Right ventricle myocardium inferior (tissue), 1 donor: Measurements from ENCODE around the gene TRAPPC12. TPM values are rescaled to one million over a fixed set of nuclear protein-coding genes. Genes with fewer than 3 reads are reported as not detected.
A peak's percentile ranks its signal among the peaks of the same experiment; 100 is the strongest.

Source experiments
- ATAC-seq: fragments of 200-7000 bp; cut with Tn5 transposase; one replicate; pipeline ENCODE4 v1.9.1; 2020; ENCODE audit warnings: mild to moderate bottlenecking, moderate library complexity
- DNase-seq: peaks from one replicate; pipeline ENCODE4 v3.0.0; 2021; ENCODE audit errors: missing footprints
- intact Hi-C: fragments of 100-400 bp; cut with DNase I; formaldehyde crosslinking; loops from one replicate; pipeline ENCODE4 v1.11.0; 2022
- total RNA-seq: library from RNA; stranded (reverse); fragmentation: NEBNext Ultra II Directional; extraction: Animal tissue kit (Norgen Biotek cat#: 25700); gene quantifications from one replicate; pipeline ENCODE4 v1.2.1, GENCODE V29; 2021
- donor health status: DM: no; HTN: yes; CAD: no; lungs with severe emphysema.

TRAPPC12 gene
- total RNA-seq, 1 donor from 2014 or later, result 110 TPM

- intact Hi-C loops, result loop anchor here (2.0 to 10.0 kb wide), 3 partner anchors 35 to 457 kb away; partner anchors contain the start of genes EIPR1 and TRAPPC12
- no peak for DNase-seq
- peak; percentile 91 for ATAC-seq
Observed at GRCh38 chr2:3459185-3460015, 79.9 kb downstream of the TRAPPC12 start.

GRCh38 chr2:3460156-3460555 is 80.7 kb downstream of the TRAPPC12 start:
- DNase-seq (no peak), ATAC-seq (peak; percentile 55)
- intact Hi-C loops, result loop anchor here (2.0 to 5.0 kb wide), 2 partner anchors 35 to 458 kb away; no protein-coding TSS in a partner anchor

GRCh38 chr2:3460831-3461800 is 81.6 kb downstream of the TRAPPC12 start:
- DNase-seq, result peak; percentile 65
- peak; percentile 52 for ATAC-seq
- intact Hi-C loops, result loop anchor here (2.0 to 5.0 kb wide), 2 partner anchors 36 to 459 kb away; no protein-coding TSS in a partner anchor

- intact Hi-C loops, result loop anchor here (2.0 to 5.0 kb wide), 2 partner anchors 37 to 460 kb away; no protein-coding TSS in a partner anchor
- ATAC-seq (no peak), DNase-seq (peak; percentile 32)
Observed at GRCh38 chr2:3461801-3462492, 82.5 kb downstream of the TRAPPC12 start.

- DNase-seq (peak; percentile 2), ATAC-seq (no peak)
- intact Hi-C loops, result loop anchor here (5.0 kb wide), 1 partner anchor 460 kb away; no protein-coding TSS in a partner anchor
Observed at GRCh38 chr2:3462493-3463104, 83.1 kb downstream of the TRAPPC12 start.

GRCh38 chr2:3463186-3463835 is 83.8 kb downstream of the TRAPPC12 start:
- peak; percentile 57 for DNase-seq
- intact Hi-C loops, result loop anchor here (5.0 kb wide), 1 partner anchor 461 kb away; no protein-coding TSS in a partner anchor
- no peak for ATAC-seq

GRCh38 chr2:3463944-3464343 is 84.5 kb downstream of the TRAPPC12 start:
- intact Hi-C loops, result loop anchor here (5.0 kb wide), 1 partner anchor 462 kb away; no protein-coding TSS in a partner anchor
- peak; percentile 42 for DNase-seq
- ATAC-seq, result no peak

GRCh38 chr2:3464401-3465005 is 85.0 kb downstream of the TRAPPC12 start:
- intact Hi-C loops, result loop anchor here (5.0 kb wide), 1 partner anchor 462 kb away; no protein-coding TSS in a partner anchor
- DNase-seq (peak; percentile 62), ATAC-seq (no peak)

GRCh38 chr2:3465328-3465727 is 85.8 kb downstream of the TRAPPC12 start:
- intact Hi-C loops, result no loop called here
- ATAC-seq, result no peak
- DNase-seq, result peak; percentile 59

- DNase-seq (peak; percentile 45), ATAC-seq (no peak)
- intact Hi-C loops, result no loop called here
Observed at GRCh38 chr2:3465844-3466481, 86.5 kb downstream of the TRAPPC12 start.

- intact Hi-C loops, result no loop called here
- ATAC-seq (no peak), DNase-seq (peak; percentile 60)
Observed at GRCh38 chr2:3466482-3466863, 87.0 kb downstream of the TRAPPC12 start.

GRCh38 chr2:3466966-3467365 is 87.5 kb downstream of the TRAPPC12 start:
- ATAC-seq, result no peak
- DNase-seq, result peak; percentile 55

GRCh38 chr2:3467654-3468053 is 88.2 kb downstream of the TRAPPC12 start:
- intact Hi-C loops, result no loop called here
- DNase-seq (peak; percentile 39), ATAC-seq (no peak)

More at GRCh38 chr2:3466966-3467365, 87.5 kb downstream of the TRAPPC12 start:
- intact Hi-C loops, result no loop called here

- intact Hi-C loops, result no loop called here
- DNase-seq, result peak; percentile 41
- no peak for ATAC-seq
Observed at GRCh38 chr2:3468296-3468988, 88.9 kb downstream of the TRAPPC12 start.

- DNase-seq (peak; percentile 20), ATAC-seq (no peak)
Observed at GRCh38 chr2:3469486-3469885, 90.0 kb downstream of the TRAPPC12 start.

GRCh38 chr2:3470166-3470651 is 90.7 kb downstream of the TRAPPC12 start:
- DNase-seq (peak; percentile 87), ATAC-seq (peak; percentile 86)
- intact Hi-C loops, result loop anchor here (2.0 kb wide), 1 partner anchor 49 kb away; the partner anchor contains the start of gene ADI1

More at GRCh38 chr2:3469486-3469885, 90.0 kb downstream of the TRAPPC12 start:
- intact Hi-C loops, result no loop called here
